Measurements from ENCODE around the gene CDC20. TPM values are rescaled to one million over a fixed set of nuclear protein-coding genes. Genes with fewer than 3 reads are reported as not detected.

The CDC20 gene
- total RNA-seq, 1 experiment from 2014 or later = 123 TPM

- no TSS peak for BruUV-seq (replicated peaks)
- Histone ChIP-seq H3K36me3 (ENCODE audit: control insufficient read depth, insufficient read depth, low read length) (no peaks in the 10 kb centered on the region), H3K9me3 (no peaks in the 10 kb centered on the region), H3K4me1 (no peaks in the 10 kb centered on the region), H3K27me3 (replicated peaks; ENCODE audit: control insufficient read depth, insufficient read depth, low read length) (no peaks in the 10 kb centered on the region), H3K4me3 (ENCODE audit: low read depth, low read length) (no peak overlapping the region)
- ChIA-PET POLR2A (interaction anchor here (1.3 kb wide), 1 partner anchor 20 kb away, joined by 10 read pairs; the partner anchor contains the start of gene ELOVL1), CTCF (no interaction called here)
- no peak for TF ChIP-seq CTCF (IDR thresholded peaks at IDR 0.05; ENCODE audit: insufficient read depth in 1 of 2, low read depth in 1 of 2, low read length in 1 of 2, severe bottlenecking in 1 of 2, unreplicated experiment in 1 of 2)
- no peak for DNase-seq
- Mint-ChIP-seq H3K27me3 (ENCODE audit: insufficient read depth, unreplicated experiment) (no peaks in the 10 kb centered on the region), H3K4me1 (ENCODE audit: low read depth, unreplicated experiment) (peaks cover 15% of the 10 kb centered on the region), H3K4me3 (ENCODE audit: unreplicated experiment) (peak overlapping the region; percentile 88), H3K9me3 (ENCODE audit: unreplicated experiment) (no peaks in the 10 kb centered on the region), H3K36me3 (ENCODE audit: insufficient read depth, unreplicated experiment) (peaks cover 39% of the 10 kb centered on the region), H3K27ac (ENCODE audit: unreplicated experiment) (peak overlapping the region; percentile 95)
- intact Hi-C loops (cut with micrococcal nuclease; ENCODE audit: unreplicated experiment) = no loop called here
These were observed 29.3 kb downstream of the CDC20 start for GRCh38 chr1:43387976-43388599.

GRCh38 chr1:43388613-43389012, 29.8 kb downstream of the CDC20 start:
- Mint-ChIP-seq H3K4me3 (ENCODE audit: unreplicated experiment) (peak overlapping the region; percentile 88), H3K4me1 (ENCODE audit: low read depth, unreplicated experiment) (peaks cover 15% of the 10 kb centered on the region), H3K27me3 (ENCODE audit: insufficient read depth, unreplicated experiment) (no peaks in the 10 kb centered on the region), H3K9me3 (ENCODE audit: unreplicated experiment) (no peaks in the 10 kb centered on the region), H3K36me3 (ENCODE audit: insufficient read depth, unreplicated experiment) (peaks cover 34% of the 10 kb centered on the region), H3K27ac (ENCODE audit: unreplicated experiment) (peak overlapping the region; percentile 95)
- TF ChIP-seq CTCF (IDR thresholded peaks at IDR 0.05; ENCODE audit: insufficient read depth in 1 of 2, low read depth in 1 of 2, low read length in 1 of 2, severe bottlenecking in 1 of 2, unreplicated experiment in 1 of 2) = no peak
- Histone ChIP-seq H3K4me1 (no peaks in the 10 kb centered on the region), H3K36me3 (ENCODE audit: control insufficient read depth, insufficient read depth, low read length) (no peaks in the 10 kb centered on the region), H3K4me3 (ENCODE audit: low read depth, low read length) (peak overlapping the region; percentile 59), H3K27me3 (replicated peaks; ENCODE audit: control insufficient read depth, insufficient read depth, low read length) (no peaks in the 10 kb centered on the region), H3K9me3 (no peaks in the 10 kb centered on the region)
- no peak for DNase-seq
- ChIA-PET POLR2A (interaction anchor here (1.3 to 1.8 kb wide), 2 partner anchors 21 to 30 kb away, joined by 10 to 15 read pairs; partner anchors contain the start of genes CDC20 and ELOVL1), CTCF (interaction anchor here (0.9 kb wide), 1 partner anchor 30 kb away, joined by 3 read pairs; the partner anchor contains the start of gene CDC20)
- BruUV-seq (replicated peaks) = no TSS peak
- intact Hi-C loops (cut with micrococcal nuclease; ENCODE audit: unreplicated experiment) = loop anchor here (1.0 kb wide), 1 partner anchor 20 kb away; the partner anchor contains the start of gene ELOVL1

- peak within 1 kb of the TSS; percentile 59 for H3K4me3 ChIP-seq (ENCODE audit: low read depth, low read length)
- H3K9me3 Mint-ChIP-seq (ENCODE audit: unreplicated experiment) = no peaks in the 10 kb centered on the region
- H3K27ac Mint-ChIP-seq (ENCODE audit: unreplicated experiment) = peak within 1 kb of the TSS; percentile 95
- no TSS peak for BruUV-seq (replicated peaks)
- H3K9me3 ChIP-seq = no peaks in the 10 kb centered on the region
- peak; percentile 96 for DNase-seq
- intact Hi-C loops (cut with micrococcal nuclease; ENCODE audit: unreplicated experiment) = loop anchor here (1.0 kb wide), 1 partner anchor 21 kb away; the partner anchor contains the start of gene ELOVL1
- peaks cover 32% of the 10 kb centered on the region for H3K36me3 Mint-ChIP-seq (ENCODE audit: insufficient read depth, unreplicated experiment)
- H3K4me3 Mint-ChIP-seq (ENCODE audit: unreplicated experiment) = peak within 1 kb of the TSS; percentile 88
- no peaks in the 10 kb centered on the region for H3K4me1 ChIP-seq
- ChIA-PET POLR2A (interaction anchor here (0.6 to 1.8 kb wide), 5 partner anchors 22 to 104 kb away, joined by 3 to 15 read pairs (median 6); partner anchors contain the start of genes C1orf210, CDC20 and ELOVL1), CTCF (interaction anchor here (0.6 to 1.1 kb wide), 5 partner anchors 22 to 154 kb away, joined by 3 read pairs; partner anchors contain the start of genes C1orf210, CDC20 and ELOVL1)
- H3K4me1 Mint-ChIP-seq (ENCODE audit: low read depth, unreplicated experiment) = peaks cover 15% of the 10 kb centered on the region
- no peak for TF ChIP-seq CTCF (IDR thresholded peaks at IDR 0.05; ENCODE audit: insufficient read depth in 1 of 2, low read depth in 1 of 2, low read length in 1 of 2, severe bottlenecking in 1 of 2, unreplicated experiment in 1 of 2)
- no peaks in the 10 kb centered on the region for H3K36me3 ChIP-seq (ENCODE audit: control insufficient read depth, insufficient read depth, low read length)
- H3K27me3 Mint-ChIP-seq (ENCODE audit: insufficient read depth, unreplicated experiment) = no peaks in the 10 kb centered on the region
- no peaks in the 10 kb centered on the region for H3K27me3 ChIP-seq (replicated peaks; ENCODE audit: control insufficient read depth, insufficient read depth, low read length)
These were observed 30.8 kb downstream of the CDC20 start, which contains the start of the genes MED8 and SZT2 for GRCh38 chr1:43389326-43390313. TSS of gene MED8 (minus strand) at chr1:43389800. CDS start at chr1:43389764, 36 bp downstream. TSS of gene SZT2 (plus strand) at chr1:43389899. CDS start at chr1:43389969, 70 bp downstream.

Measured in Caco-2 (cell line).